Activated T-cell treated with anti-CD3 and anti-CD28 coated beads for 4 hours (primary cell): ENCODE data around the gene ACP2.
A peak's percentile ranks its signal among the peaks of the same experiment; 100 is the strongest.

Experiments used
- DNase-seq: peaks from one replicate; pipeline ENCODE4 v3.0.0-alpha.2; 2020

ACP2 gene

GRCh38 chr11:47248664-47249377 is at the start of gene ACP2:
ACP2 (minus strand) TSS chr11:47248814; CDS start chr11:47248789, 25 bp downstream.
- DNase-seq: peak; percentile 77

- DNase-seq: no peak
Observed at GRCh38 chr11:47296045-47296444, 47.4 kb upstream of the ACP2 start.

GRCh38 chr11:47295385-47295784 is 46.8 kb upstream of the ACP2 start:
- no peak for DNase-seq

- no peak for DNase-seq
Observed at GRCh38 chr11:47289856-47290255, 41.2 kb upstream of the ACP2 start.

GRCh38 chr11:47288066-47288465 is 39.5 kb upstream of the ACP2 start:
- no peak for DNase-seq

DNA sequence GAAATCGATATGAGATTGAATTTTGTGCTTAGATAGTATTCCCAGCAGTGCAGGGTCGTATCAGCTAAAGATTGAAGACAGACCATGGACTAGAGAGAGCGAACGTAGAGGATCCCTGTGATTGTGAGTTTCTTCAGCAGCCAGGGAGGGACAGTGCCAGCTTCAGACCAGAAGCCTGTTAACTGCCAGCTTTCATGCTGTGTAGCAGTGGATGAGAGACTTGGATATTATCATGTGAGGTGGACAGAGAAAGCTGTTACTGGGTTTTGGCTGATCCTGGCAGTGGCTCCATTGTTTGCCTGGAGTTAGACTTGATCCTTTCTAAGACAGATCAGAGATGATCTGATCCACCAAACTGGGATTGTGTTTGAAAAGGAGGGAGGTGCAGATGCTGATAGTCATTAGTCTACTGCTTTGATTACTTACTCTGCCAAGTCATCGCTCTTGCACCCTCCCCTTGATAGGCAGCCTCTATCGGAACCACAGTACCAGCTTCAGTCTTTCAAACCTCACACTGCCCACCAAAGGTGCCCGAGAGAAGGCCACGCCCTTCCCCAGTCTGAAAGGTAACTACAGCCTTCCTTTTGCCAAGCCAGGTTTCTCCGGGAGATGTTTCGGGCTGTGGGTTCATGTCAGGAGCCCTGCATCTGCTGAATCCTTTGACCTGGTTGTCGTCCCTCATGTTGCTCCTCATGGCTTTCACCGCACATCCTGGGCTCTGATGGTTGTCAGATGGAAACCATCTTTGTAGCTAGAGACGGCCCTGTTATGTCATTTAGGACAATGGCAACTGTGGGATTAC is 37.6 kb upstream of the ACP2 start:
- no peak for DNase-seq

- no peak for DNase-seq
Observed at GRCh38 chr11:47284151-47284550, 35.5 kb upstream of the ACP2 start.

- no peak for DNase-seq
Observed at GRCh38 chr11:47282462-47282861, 33.8 kb upstream of the ACP2 start.

DNA sequence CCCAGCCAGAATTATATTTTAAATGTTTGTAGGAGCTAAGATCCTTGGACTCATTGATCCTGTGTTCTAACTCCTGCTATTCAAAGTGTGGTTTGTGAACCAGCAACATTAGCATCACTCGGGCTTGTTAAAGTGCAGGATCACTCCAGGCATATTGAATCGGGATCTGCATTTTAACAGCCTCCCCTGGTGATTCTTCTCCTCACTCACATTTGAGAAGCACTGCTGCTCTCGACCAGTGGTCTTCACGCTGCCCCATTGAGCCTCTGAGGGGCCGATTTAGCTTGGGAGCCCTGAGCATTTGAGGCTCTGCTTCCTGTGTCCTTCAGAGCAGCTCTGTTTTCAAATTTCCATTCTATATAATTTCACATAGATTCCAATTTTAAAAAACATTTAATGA is 32.2 kb upstream of the ACP2 start:
- no peak for DNase-seq

- no peak for DNase-seq
Observed at GRCh38 chr11:47280099-47280498, 31.5 kb upstream of the ACP2 start.

DNA sequence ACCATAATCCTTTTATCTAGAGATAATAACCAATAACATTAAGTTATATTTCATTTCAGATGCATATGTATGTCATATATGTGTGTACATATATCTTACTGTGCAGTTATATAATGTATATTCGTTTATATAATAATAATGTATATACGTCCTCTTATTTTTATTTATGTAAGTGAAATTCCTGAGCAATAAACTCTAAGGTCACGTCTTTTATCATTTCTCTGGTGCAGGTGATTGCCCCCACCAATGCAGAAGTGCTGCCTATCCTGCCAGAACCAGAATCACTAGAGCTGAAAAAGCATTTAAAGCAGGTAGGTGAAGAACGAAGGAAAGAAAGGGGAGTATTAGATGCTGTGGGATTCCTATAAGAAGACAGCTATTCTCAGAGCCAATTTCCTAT is 30.2 kb upstream of the ACP2 start:
- no peak for DNase-seq

- DNase-seq: no peak
Observed at GRCh38 chr11:47278058-47278457, 29.4 kb upstream of the ACP2 start.

DNA sequence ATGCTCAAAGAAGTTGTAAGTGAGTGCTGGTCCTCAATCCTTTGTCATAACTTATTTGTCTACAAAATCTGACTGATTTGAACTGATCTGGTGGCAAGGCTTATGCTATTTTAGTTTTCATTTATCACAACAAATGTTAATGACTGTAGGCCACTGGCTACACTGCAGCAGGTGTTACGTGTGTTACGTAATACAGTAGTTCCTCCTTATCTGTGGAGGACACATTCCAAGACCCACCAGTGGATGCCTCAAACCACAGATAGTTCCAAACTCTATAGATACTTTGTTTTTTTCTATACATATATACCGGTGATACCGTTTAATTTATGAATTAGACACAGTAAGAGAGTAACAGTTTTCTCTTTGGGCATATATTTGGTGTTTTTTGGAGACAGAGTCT is 28.3 kb upstream of the ACP2 start:
- no peak for DNase-seq

- no peak for DNase-seq
Observed at GRCh38 chr11:47274495-47275235, 26.1 kb upstream of the ACP2 start.

GRCh38 chr11:47272706-47273105 is 24.1 kb upstream of the ACP2 start:
- DNase-seq: no peak

DNA sequence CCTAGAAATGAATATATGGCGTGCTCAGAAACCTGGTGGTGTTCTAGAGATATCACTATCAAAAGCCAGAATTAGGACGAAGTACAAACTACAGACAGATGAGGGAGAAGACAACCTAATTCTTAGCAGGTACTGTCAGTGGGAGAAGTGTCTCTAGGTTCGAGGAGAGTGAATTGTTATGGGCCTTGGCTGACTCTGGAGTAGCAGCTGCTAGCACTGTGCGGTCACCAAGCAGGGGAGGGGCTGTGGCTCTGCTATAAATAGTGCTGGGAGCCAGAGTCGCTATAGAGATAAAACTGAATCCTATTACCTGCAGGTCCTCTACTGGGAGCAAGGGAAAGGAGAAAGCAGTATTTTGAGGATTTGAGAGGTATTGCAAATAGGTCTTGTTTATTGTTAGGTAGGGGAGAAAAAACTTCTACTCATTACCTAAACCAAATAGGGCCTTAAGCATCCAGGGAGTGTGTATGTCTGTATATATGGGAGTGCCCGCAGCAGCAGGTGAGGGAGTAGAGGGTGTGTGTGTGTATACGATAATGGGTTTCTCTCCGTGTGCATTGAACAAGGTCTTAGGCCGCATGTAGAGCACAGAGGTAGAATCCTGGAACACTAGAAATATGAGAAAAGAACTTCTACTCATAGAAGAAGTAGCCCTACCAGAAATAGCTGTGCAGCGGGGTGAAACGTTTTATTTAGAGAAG is 23.5 kb upstream of the ACP2 start:
- DNase-seq: no peak

- DNase-seq: no peak
Observed at GRCh38 chr11:47271328-47271727, 22.7 kb upstream of the ACP2 start.

GRCh38 chr11:47270331-47271271 is 22.0 kb upstream of the ACP2 start:
- DNase-seq: no peak

- peak; percentile 86 for DNase-seq
Observed at GRCh38 chr11:47269829-47270305, 21.3 kb upstream of the ACP2 start, which contains the start of gene MADD. MADD (plus strand) TSS chr11:47270133.

GRCh38 chr11:47269002-47269828 is 20.6 kb upstream of the ACP2 start:
- peak; percentile 74 for DNase-seq
